H9 (cell line): ENCODE results near the gene TP53. TPM values are rescaled to one million over a fixed set of nuclear protein-coding genes. Genes with fewer than 3 reads are reported as not detected.
A peak's percentile ranks its signal among the peaks of the same experiment; 100 is the strongest.

Source experiments
- DNase-seq: peaks from one replicate; pipeline ENCODE4 v3.0.0-alpha.2; 2017
- H2AFZ ChIP-seq: one replicate; pipeline ENCODE4 v1.6.1; 2013; ENCODE audit warnings: mild to moderate bottlenecking, low read length, control low read depth, moderate library complexity
- H2AK5ac ChIP-seq: 2 replicates; pipeline ENCODE4 v1.6.1; 2013; ENCODE audit warnings: low read length, control low read depth, mixed read lengths; ENCODE audit not compliant: insufficient read length
- H2BK120ac ChIP-seq: one replicate; pipeline ENCODE4 v1.6.1; 2013; ENCODE audit warnings: low read depth, mild to moderate bottlenecking, low read length, control low read depth, inconsistent platforms; ENCODE audit not compliant: poor library complexity, severe bottlenecking
- H2BK12ac ChIP-seq: 2 replicates; pipeline ENCODE4 v1.6.1; 2013; ENCODE audit warnings: low read length, control low read depth, mixed read lengths, low read depth; ENCODE audit not compliant: insufficient read length
- H2BK15ac ChIP-seq: 2 replicates; pipeline ENCODE4 v1.6.1; 2013; ENCODE audit warnings: low read depth, low read length, control low read depth
- H2BK20ac ChIP-seq: one replicate; pipeline ENCODE4 v1.6.1; 2013; ENCODE audit warnings: low read depth, mild to moderate bottlenecking, low read length, control low read depth, inconsistent platforms; ENCODE audit not compliant: poor library complexity, severe bottlenecking
- H2BK5ac ChIP-seq: 2 replicates; pipeline ENCODE4 v1.6.1; 2013; ENCODE audit warnings: low read length, control low read depth, mixed read lengths; ENCODE audit not compliant: insufficient read length
- H3K14ac ChIP-seq: 2 replicates; pipeline ENCODE4 v1.6.1; 2013; ENCODE audit warnings: low read length, control low read depth; ENCODE audit not compliant: insufficient read depth
- H3K18ac ChIP-seq: 2 replicates; pipeline ENCODE4 v1.6.1; 2013; ENCODE audit warnings: low read depth, mild to moderate bottlenecking, mixed read lengths, low read length, control low read depth; ENCODE audit not compliant: insufficient read length
- H3K23ac ChIP-seq: 2 replicates; pipeline ENCODE4 v1.6.1; 2013; ENCODE audit warnings: low read length, control low read depth, mixed read lengths, low read depth; ENCODE audit not compliant: insufficient read length
- H3K23me2 ChIP-seq: 2 replicates; pipeline ENCODE4 v1.6.1; 2013; ENCODE audit warnings: low read depth, mild to moderate bottlenecking, mixed read lengths, low read length, control low read depth; ENCODE audit not compliant: insufficient read length, poor library complexity, severe bottlenecking
- H3K27ac ChIP-seq: 2 replicates; pipeline ENCODE4 v1.5.1; 2013; ENCODE audit warnings: low read length, control low read depth, mixed read lengths, low read depth; ENCODE audit not compliant: insufficient read length
- H3K27me3 ChIP-seq: 2 replicates; pipeline ENCODE4 v1.6.1; 2013; ENCODE audit warnings: low read length, control low read depth, inconsistent platforms; ENCODE audit not compliant: insufficient read depth
- H3K4ac ChIP-seq: 2 replicates; pipeline ENCODE4 v1.6.1; 2013; ENCODE audit warnings: low read depth, mild to moderate bottlenecking, control low read depth, inconsistent platforms, low read length, moderate library complexity
- H3K4me1 ChIP-seq: 2 replicates; pipeline ENCODE4 v1.6.1; 2013; ENCODE audit warnings: low read length, control low read depth, inconsistent platforms; ENCODE audit not compliant: insufficient read depth
- H3K4me2 ChIP-seq: 2 replicates; pipeline ENCODE4 v1.6.1; 2013; ENCODE audit warnings: low read length, control low read depth, mixed read lengths; ENCODE audit not compliant: insufficient read length, insufficient read depth
- H3K56ac ChIP-seq: 2 replicates; pipeline ENCODE4 v1.6.1; 2013; ENCODE audit warnings: low read depth, mild to moderate bottlenecking, mixed read lengths, low read length, control low read depth; ENCODE audit not compliant: insufficient read length
- H3K79me1 ChIP-seq: 2 replicates; pipeline ENCODE4 v1.6.1; 2013; ENCODE audit warnings: low read depth, mild to moderate bottlenecking, moderate library complexity, low read length, control low read depth, inconsistent platforms; ENCODE audit not compliant: insufficient read depth, poor library complexity, severe bottlenecking
- H3K79me2 ChIP-seq: 2 replicates; pipeline ENCODE4 v1.6.1; 2013; ENCODE audit warnings: low read length, control low read depth, inconsistent platforms; ENCODE audit not compliant: insufficient read depth
- H3K9ac ChIP-seq: 2 replicates; pipeline ENCODE4 v1.6.1; 2013; ENCODE audit warnings: low read length, control low read depth, mixed read lengths; ENCODE audit not compliant: insufficient read length; ENCODE audit errors: extremely low read depth
- H3K9me3 ChIP-seq: one replicate; pipeline ENCODE4 v1.6.1; 2013; ENCODE audit warnings: low read depth, low read length, inconsistent platforms; ENCODE audit not compliant: control insufficient read depth
- H3T11ph ChIP-seq: one replicate; pipeline ENCODE4 v1.6.1; 2013; ENCODE audit warnings: mild to moderate bottlenecking, low read length, control low read depth, inconsistent platforms
- H4K20me1 ChIP-seq: one replicate; pipeline ENCODE4 v1.6.1; 2013; ENCODE audit not compliant: control insufficient read depth, insufficient read length, insufficient read depth
- H4K5ac ChIP-seq: 2 replicates; pipeline ENCODE4 v1.6.1; 2013; ENCODE audit warnings: low read depth, mild to moderate bottlenecking, mixed read lengths, low read length, control low read depth; ENCODE audit not compliant: insufficient read length
- H4K8ac ChIP-seq: replicated peaks from 2 replicates; pipeline ENCODE4 v1.6.1; 2013; ENCODE audit warnings: low read length, control low read depth, mixed read lengths, low read depth; ENCODE audit not compliant: insufficient read length
- H4K91ac ChIP-seq: 2 replicates; pipeline ENCODE4 v1.6.1; 2013; ENCODE audit warnings: low read depth, mild to moderate bottlenecking, moderate library complexity, mixed read lengths, low read length, control low read depth; ENCODE audit not compliant: insufficient read length
- H3K27ac Mint-ChIP-seq, 3 experiments: 2 replicates in 2 of 3; 3 replicates in 1 of 3; pipeline ENCODE4 v1.8.0; 2020 to 2021; ENCODE audit warnings: mixed read lengths in 3 of 3, mild to moderate bottlenecking in 1 of 3, moderate library complexity in 1 of 3
- H3K27me3 Mint-ChIP-seq: 2 replicates; pipeline ENCODE4 v1.8.0; 2021; ENCODE audit warnings: low read depth, mild to moderate bottlenecking, moderate library complexity, mixed read lengths
- H3K36me3 Mint-ChIP-seq, 3 experiments: 2 replicates in 2 of 3; 3 replicates in 1 of 3; pipeline ENCODE4 v1.8.0; 2020 to 2021; ENCODE audit warnings: low read depth in 3 of 3, mixed read lengths in 3 of 3; ENCODE audit not compliant: insufficient read depth in 1 of 3
- H3K4me1 Mint-ChIP-seq, 2 experiments: 2 replicates each; pipeline ENCODE4 v1.8.0; 2020; ENCODE audit warnings: mixed read lengths in 2 of 2
- H3K4me3 Mint-ChIP-seq, 2 experiments: 2 replicates in 1 of 2; 3 replicates in 1 of 2; pipeline ENCODE4 v1.8.0; 2020 to 2021; ENCODE audit warnings: mild to moderate bottlenecking in 2 of 2, mixed read lengths in 2 of 2, moderate library complexity in 1 of 2
- H3K9me3 Mint-ChIP-seq, 2 experiments: 2 replicates in 1 of 2; 3 replicates in 1 of 2; pipeline ENCODE4 v1.8.0; 2020; ENCODE audit warnings: mild to moderate bottlenecking in 2 of 2, mixed read lengths in 2 of 2, moderate library complexity in 1 of 2
- CTCF ChIP-seq: fragments of 200-600 bp; sonication (generic); conservative IDR thresholded peaks from 3 replicates; pipeline ENCODE4 v1.8.0; 2021; ENCODE audit warnings: antibody characterized with exemption, mild to moderate bottlenecking
- WGBS: extraction: QIAGEN DNeasy Blood & Tissue Kit; methylation state at CpG from one replicate; pipeline ENCODE4 v1.1.7; 2013; ENCODE audit warnings: missing lambda C conversion rate, low lambda C conversion rate, mixed read lengths; ENCODE audit not compliant: insufficient read length; ENCODE audit errors: extremely low coverage; 5-methylcytosine and 5-hydroxymethylcytosine counted together
- total RNA-seq: library from RNA; stranded (reverse); gene quantifications from 2 replicates; pipeline ENCODE4 v1.2.1, GENCODE V29; 2021

The TP53 gene
- total RNA-seq, 1 experiment from 2014 or later = 163 TPM

GRCh38 chr17:7636163-7636562 is 51.1 kb downstream of the TP53 start:
- Histone ChIP-seq H4K91ac (no peak overlapping the region), H2BK12ac (no peak overlapping the region), H3K9me3 (no peaks in the 10 kb centered on the region), H3K79me2 (no peaks in the 10 kb centered on the region), H3K23me2 (no peaks in the 10 kb centered on the region), H3K56ac (no peak overlapping the region), H3K4me2 (no peak overlapping the region), H4K5ac (no peak overlapping the region), H3K9ac (no peak overlapping the region), H3K27ac (no peak overlapping the region), H3K18ac (no peak overlapping the region), H3T11ph (no peak overlapping the region), H4K8ac (no peak overlapping the region), H2AK5ac (no peak overlapping the region), H2BK15ac (0 out of 2 replicates have a peak overlapping the region, but pooled peaks have one; percentile 93), H2BK5ac (no peak overlapping the region), H3K4me1 (peaks cover 2% of the 10 kb centered on the region; the same call in 1 of the 2 replicates), H3K27me3 (no peaks in the 10 kb centered on the region), H2AFZ (no peak overlapping the region), H3K79me1 (no peaks in the 10 kb centered on the region), H3K14ac (no peak overlapping the region), H2BK120ac (no peak overlapping the region), H3K23ac (no peak overlapping the region), H4K20me1 (no peaks in the 10 kb centered on the region), H3K4ac (no peak overlapping the region), H2BK20ac (peak overlapping the region; percentile 12)
- H3K27ac Mint-ChIP-seq = no peak overlapping the region
- no peaks in the 10 kb centered on the region for H3K36me3 Mint-ChIP-seq
- peak; percentile 36 for DNase-seq
- H3K4me1 Mint-ChIP-seq = peaks cover 26 to 35% of the 10 kb centered on the region in 2 experiments
- H3K4me3 Mint-ChIP-seq = no peak overlapping the region
- H3K9me3 Mint-ChIP-seq = no peaks in the 10 kb centered on the region; a peak in 1 of 5 replicates
- H3K27me3 Mint-ChIP-seq = peaks cover 3% of the 10 kb centered on the region; the same call in 1 of the 2 replicates
- no peak for TF ChIP-seq CTCF
- no CpG with 5 or more reads among the region's 5 CpGs for WGBS
